GM18526 (cell line): ENCODE results near the gene SLC44A2.

Source experiments
- POLR2A ChIP-seq: IDR thresholded peaks from 3 replicates; pipeline ENCODE4 v1.6.1; 2011; ENCODE audit not compliant: insufficient read length; ENCODE audit errors: extremely low read depth

Gene SLC44A2

DNA sequence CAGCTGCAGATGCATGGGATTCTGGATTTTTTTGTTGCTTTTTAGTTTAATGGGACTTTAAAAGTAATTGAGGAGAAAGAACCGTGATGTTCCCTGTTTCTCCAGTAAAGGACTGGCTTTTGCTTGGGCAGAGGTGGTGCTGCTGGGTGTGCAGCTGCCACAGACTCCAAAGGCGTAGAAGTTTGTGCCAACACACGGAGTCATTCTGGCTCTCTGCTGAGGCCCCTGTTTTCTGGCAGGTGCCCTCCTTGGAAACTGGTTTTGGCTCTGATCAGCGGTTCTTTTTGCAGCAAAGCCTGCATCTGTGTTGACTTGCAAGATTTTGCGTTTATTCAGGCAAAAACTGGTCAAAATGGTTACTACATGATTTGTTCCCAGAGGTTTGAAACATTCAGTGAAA lies 59.9 kb downstream of the SLC44A2 start:
- no peak for TF ChIP-seq POLR2A

DNA sequence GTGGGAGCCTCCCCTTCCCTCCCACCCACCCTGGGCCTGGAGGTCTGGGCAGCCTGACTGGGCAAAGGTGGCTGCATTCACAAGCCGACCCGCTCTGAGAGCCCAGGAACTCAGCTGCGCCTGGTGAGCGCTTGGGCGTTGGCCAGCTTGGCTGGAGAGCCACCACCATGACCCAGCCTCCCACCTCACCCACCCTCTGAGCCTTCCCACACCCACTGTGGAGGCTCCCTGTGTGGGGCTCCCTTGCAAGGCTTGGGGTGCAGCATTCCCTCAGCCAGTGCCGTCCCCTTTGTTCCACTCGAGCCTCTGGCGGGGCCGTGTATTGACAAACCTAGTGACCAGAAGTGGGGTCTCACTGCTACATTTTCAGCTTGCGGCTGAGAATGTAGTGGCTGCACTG lies 60.8 kb downstream of the SLC44A2 start:
- no peak for TF ChIP-seq POLR2A

DNA sequence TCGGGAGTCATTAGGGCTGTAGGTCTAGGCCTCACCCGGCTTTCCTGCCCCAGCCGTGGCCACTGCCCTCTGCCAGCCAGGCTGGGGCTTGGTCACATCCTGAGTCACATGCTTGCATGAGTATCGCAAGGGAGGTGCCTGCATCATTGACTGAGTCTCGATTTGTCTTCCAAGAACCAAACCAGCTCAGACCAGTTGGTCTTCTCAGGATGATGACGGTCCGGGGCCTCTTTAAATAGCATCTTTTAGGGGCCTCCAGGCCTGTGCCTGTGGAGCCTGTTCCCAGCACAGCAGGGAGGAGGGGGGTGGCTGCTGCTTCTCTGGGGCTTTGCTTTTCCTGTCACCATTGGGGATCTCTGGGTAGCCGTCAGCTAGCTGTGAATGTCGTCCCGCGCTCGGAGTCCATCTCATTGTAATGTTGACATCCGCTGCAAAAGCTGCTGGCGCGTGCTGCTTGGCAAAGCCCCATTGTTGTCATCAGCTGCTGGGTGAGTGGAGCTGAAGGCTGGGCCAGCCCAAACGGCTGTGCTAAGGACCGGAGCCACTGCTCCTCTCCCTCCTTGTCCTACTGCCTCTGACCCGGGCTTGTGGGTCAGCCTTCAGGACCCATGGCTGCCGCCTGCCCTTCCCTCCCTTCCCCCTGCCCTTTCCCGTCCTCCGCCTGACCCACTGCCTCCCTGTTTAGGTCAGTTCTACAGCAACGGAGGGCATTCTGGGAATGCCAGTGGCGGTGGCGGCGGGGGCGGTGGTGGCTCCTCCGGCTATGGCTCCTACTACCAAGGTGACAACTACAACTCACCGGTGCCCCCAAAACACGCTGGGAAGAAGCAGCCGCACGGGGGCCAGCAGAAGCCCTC lies 61.5 kb downstream of the SLC44A2 start:
- no peak for TF ChIP-seq POLR2A

DNA sequence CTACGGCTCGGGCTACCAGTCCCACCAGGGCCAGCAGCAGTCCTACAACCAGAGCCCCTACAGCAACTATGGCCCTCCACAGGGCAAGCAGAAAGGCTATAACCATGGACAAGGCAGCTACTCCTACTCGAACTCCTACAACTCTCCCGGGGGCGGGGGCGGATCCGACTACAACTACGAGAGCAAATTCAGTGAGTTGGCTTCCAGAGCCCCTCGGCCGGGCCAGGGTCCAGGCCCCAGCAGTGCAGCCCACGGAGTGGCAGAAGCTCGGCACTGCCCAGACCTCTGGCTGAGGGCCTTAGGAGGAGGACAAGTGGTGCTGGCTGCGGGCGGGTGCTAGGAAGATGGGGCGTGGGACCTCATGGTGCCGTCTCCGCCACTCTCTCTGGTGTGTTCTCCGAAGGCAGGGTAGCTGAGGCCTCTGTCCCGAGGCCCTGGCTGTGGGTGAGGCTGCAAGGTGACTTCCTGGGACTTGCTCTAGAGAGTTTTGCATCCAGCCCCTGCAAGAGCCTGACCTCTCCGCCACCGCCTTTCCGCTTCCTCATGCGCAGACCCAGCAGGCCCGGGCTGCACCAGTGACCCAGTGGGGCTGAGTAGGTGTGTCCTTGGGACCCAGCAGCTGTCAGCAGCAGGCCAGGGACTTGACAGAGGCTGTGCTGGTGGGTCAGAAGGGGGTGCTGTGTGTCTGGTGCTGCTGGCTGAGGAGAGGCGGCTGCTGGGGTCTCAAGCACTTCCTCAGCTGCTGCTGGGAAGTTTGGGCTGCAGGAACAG lies 62.4 kb downstream of the SLC44A2 start:
- TF ChIP-seq POLR2A, result no peak

DNA sequence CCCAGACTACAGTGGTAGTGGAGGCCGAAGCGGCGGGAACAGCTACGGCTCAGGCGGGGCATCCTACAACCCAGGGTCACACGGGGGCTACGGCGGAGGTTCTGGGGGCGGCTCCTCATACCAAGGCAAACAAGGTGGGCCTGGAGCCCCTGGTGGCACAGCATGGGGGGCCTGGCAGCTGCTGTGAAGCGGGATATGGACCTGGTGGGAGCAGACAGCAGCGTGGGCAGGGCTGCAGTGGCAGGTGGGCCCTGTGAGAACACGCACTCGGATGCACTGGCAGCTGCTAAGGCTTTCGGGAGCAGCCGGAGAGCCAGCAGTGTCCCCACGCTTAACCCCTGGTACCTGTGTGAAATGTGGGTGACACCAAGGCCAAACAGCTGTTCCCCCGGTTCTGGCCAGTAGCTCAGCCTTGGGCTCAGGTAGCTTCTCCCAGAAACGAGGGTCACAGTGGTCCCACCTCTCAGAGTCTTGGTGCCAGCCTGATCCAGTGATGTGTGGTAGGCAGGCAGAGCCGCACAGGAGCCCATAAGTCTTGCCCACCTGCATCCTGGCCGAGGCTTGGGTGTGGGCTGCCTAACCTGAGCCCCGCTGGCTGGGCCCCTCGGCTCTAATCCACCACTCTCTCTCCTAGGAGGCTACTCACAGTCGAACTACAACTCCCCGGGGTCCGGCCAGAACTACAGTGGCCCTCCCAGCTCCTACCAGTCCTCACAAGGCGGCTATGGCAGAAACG lies 63.4 kb downstream of the SLC44A2 start:
- no peak for TF ChIP-seq POLR2A

DNA sequence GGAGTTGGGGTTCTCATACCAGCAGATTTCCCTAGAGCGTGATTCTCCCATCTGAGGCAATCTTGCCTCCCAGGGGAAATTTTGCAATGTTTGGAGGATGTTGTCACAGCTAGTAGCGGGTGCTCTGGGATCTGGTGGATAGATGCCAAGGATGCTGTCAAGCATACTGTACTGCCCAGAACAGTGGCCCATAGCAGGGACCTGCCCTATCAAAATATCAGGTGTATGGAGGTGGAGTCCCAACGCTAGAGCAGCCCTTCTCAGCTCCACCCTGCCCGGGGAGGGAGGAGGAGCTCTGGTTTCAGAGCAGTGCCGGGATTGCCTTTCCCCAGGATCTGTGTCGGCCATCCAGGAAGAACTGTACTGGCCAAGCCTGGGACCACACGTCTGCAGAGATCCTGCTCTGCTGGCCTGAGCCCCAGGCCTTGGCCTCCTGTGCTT lies 65.0 kb downstream of the SLC44A2 start:
- TF ChIP-seq POLR2A, result no peak

DNA sequence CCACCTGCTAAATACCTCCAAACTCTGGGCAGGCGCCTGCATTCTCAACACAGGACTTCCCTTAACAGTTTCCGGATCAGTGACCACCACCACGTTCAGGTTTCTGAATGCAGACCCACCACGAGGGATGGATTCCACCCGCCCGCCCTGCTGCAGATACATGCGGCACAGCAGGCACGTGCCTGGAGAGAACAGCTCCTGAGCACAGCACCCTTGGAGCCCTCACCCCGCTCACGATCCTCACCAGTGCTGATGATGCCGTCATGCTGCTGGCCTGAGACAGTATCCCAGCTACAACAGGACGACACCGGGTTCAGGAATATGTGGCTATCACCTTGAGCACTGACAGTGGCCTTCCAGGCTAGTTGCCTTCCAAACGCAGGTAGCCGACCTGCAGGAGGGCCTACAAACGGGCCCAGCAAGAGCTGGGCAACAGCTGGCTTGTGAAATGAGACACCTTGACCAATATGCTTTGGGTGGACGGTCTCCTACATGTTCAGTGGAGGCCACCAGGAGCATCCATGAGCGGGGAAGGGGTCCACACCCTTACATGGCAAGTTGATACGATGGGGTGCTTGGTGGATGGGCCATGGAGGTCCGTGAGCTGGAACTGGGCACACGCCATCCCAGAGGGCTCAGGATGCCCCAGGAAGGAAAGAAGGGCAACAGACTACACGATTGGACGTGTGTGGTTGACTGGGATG lies 66.0 kb downstream of the SLC44A2 start:
- peak; percentile 15 for TF ChIP-seq POLR2A

DNA sequence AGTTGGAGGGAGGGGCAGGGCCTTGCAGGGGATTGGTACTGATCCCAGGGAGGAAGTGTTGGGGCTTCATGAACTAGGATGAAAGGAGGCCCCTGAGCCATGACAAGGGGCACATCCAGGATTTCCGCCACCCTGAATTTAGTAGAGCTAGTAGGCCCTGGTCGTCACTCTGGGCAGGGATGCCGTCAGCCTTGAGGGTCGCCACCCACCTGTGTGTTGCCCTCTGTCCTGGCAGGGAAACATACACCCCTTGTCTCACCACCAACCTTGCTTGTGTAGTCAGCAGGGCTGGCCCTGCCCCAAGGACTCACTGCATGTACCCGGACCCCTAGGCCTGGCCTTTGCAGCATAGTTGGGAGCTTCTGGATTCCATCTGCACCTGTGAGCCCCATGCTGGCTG lies 66.5 kb downstream of the SLC44A2 start:
- no peak for TF ChIP-seq POLR2A

DNA sequence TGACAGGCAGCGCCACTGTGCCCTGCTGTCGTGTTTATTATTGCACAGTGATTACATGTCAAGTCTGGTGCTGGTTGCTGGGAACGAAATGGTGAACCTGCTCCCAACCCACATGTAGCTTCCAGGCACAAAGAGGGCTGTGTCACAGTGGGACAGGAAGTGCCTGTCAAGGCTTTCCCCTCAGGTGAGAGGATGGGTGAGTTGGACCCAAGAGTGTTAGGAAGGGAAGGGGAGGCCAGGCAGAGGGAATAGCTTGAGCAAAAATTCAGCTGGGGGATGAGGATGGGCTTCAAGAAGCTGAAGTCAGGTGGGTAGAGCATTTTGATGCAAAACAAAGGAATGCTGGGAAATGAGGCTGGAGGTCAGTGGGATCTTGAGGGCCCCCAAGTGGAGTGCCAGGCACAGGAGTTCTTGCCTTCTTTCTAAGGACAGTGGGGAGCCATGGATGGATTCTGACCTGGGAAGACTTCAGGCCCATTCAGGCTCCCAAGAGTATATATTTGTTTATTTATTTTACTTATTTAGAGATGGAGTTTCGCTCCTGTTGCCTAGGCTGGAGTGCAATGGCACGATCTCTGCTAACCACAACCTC lies 67.4 kb downstream of the SLC44A2 start:
- no peak for TF ChIP-seq POLR2A
